AG04450 (cell line): Measurements from ENCODE around the gene NOL4L. TPM values are rescaled to one million over a fixed set of nuclear protein-coding genes. Genes with fewer than 3 reads are reported as not detected.

Source experiments
- CTCF ChIA-PET: fragments of 300-600, 350-600 bp; formaldehyde crosslinking; extraction: SDS; loops from one replicate; lab custom pipeline; 2022; ENCODE audit warnings: antibody characterized with exemption, inconsistent platforms; lab: Charles Lee
- POLR2A ChIA-PET: fragments of 350-600 bp; formaldehyde crosslinking; extraction: SDS; loops from one replicate; lab custom pipeline; 2021; ENCODE audit warnings: antibody characterized with exemption, inconsistent platforms; lab: Yijun Ruan, JAX
- DNase-seq: peaks from one replicate; pipeline ENCODE4 v3.0.0-alpha.2; 2011; ENCODE audit warnings: low read depth, low spot score
- H3K27ac ChIP-seq: one replicate; pipeline ENCODE4 v1.5.1; 2012; ENCODE audit warnings: low read depth, low read length, control low read depth
- H3K27me3 ChIP-seq: one replicate; pipeline ENCODE4 v1.6.0; 2012; ENCODE audit warnings: low read length; ENCODE audit not compliant: control insufficient read depth, insufficient read depth
- H3K4me3 ChIP-seq: 2 replicates; pipeline ENCODE4 v1.5.1; 2011; ENCODE audit warnings: mild to moderate bottlenecking, low read depth, low read length, control low read depth
- H3K9me3 ChIP-seq: 2 replicates; pipeline ENCODE4 v1.5.1; 2012; ENCODE audit warnings: low read length; ENCODE audit not compliant: control insufficient read depth, insufficient read depth
- polyA plus RNA-seq: library from polyadenylated mRNA; depleted of rRNA; stranded (reverse); fragments of >200 nt; gene quantifications from 2 replicates; pipeline ENCODE4 v1.2.3, GENCODE V29; 2011
- TF ChIP-seq, protein P1 (sequence below): IDR thresholded peaks from 2 replicates; pipeline ENCODE4 v1.5.1; 2011; ENCODE audit warnings: low read depth, low read length, control low read depth, inconsistent platforms

The NOL4L gene
- polyA plus RNA-seq, 1 experiment = 6.7 TPM

- Histone ChIP-seq H3K27ac (no peak overlapping the region), H3K4me3 (no peak overlapping the region), H3K27me3 (peaks cover 15% of the 10 kb centered on the region), H3K9me3 (no peaks in the 10 kb centered on the region; the same call in 1 of the 2 replicates)
- POLR2A ChIA-PET = no interaction called here
- DNase-seq = no peak
- CTCF ChIA-PET = no interaction called here
- TF ChIP-seq, protein P1, sequence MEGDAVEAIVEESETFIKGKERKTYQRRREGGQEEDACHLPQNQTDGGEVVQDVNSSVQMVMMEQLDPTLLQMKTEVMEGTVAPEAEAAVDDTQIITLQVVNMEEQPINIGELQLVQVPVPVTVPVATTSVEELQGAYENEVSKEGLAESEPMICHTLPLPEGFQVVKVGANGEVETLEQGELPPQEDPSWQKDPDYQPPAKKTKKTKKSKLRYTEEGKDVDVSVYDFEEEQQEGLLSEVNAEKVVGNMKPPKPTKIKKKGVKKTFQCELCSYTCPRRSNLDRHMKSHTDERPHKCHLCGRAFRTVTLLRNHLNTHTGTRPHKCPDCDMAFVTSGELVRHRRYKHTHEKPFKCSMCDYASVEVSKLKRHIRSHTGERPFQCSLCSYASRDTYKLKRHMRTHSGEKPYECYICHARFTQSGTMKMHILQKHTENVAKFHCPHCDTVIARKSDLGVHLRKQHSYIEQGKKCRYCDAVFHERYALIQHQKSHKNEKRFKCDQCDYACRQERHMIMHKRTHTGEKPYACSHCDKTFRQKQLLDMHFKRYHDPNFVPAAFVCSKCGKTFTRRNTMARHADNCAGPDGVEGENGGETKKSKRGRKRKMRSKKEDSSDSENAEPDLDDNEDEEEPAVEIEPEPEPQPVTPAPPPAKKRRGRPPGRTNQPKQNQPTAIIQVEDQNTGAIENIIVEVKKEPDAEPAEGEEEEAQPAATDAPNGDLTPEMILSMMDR = no peak
These were observed 42.9 kb downstream of the NOL4L start for GRCh38 chr20:32542259-32542615.

DNA sequence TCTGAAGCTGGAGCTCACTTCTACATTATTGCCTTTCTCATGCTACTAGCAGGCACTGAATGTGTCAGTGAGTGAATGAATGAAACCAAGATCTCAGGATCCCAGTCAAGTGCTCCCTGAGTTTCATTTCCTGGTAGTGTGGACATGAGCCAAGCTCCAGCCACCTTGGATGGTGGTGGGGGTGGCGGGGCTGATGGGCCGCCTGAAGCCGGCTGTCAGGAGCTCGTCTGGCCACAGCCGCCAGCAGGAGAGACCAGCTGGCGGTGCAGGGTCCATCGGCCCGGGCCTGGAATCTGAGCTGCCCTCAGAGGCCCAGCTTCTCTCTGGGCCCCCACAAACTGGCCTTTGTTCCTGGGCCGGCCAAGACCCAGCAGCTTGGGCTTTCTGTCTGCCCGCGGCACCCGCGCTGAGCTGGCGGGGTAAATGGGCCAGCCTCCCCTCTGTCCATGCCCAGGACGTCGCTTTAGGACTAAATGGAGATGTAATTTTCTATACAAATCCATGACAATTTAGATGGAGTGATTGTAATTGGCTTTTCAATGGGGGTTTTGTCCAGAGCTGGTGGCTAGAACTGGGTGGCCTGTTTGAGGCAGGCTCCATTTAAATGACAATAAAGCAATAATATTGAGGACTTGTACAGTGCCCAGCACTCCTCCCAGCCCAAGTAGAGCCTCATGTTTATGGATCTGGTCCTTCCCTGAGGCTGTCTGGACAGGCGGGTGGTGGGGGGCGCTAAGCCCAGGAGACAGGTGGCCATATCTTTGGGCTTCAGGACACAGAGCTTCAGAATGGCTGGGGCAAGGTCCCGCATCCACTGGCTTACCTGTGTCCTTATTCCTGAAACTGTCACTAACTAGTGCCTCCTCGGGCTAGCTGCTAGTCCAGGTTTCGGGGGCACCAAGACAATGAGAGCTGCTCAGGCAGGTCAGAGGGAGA lies 43.5 kb downstream of the NOL4L start:
- Histone ChIP-seq H3K27ac (no peak overlapping the region), H3K27me3 (peaks cover 18% of the 10 kb centered on the region), H3K9me3 (no peaks in the 10 kb centered on the region; the same call in 1 of the 2 replicates), H3K4me3 (no peak overlapping the region)
- no peak for DNase-seq
- TF ChIP-seq, protein P1 = no peak
- ChIA-PET CTCF (no interaction called here), POLR2A (no interaction called here)

DNA sequence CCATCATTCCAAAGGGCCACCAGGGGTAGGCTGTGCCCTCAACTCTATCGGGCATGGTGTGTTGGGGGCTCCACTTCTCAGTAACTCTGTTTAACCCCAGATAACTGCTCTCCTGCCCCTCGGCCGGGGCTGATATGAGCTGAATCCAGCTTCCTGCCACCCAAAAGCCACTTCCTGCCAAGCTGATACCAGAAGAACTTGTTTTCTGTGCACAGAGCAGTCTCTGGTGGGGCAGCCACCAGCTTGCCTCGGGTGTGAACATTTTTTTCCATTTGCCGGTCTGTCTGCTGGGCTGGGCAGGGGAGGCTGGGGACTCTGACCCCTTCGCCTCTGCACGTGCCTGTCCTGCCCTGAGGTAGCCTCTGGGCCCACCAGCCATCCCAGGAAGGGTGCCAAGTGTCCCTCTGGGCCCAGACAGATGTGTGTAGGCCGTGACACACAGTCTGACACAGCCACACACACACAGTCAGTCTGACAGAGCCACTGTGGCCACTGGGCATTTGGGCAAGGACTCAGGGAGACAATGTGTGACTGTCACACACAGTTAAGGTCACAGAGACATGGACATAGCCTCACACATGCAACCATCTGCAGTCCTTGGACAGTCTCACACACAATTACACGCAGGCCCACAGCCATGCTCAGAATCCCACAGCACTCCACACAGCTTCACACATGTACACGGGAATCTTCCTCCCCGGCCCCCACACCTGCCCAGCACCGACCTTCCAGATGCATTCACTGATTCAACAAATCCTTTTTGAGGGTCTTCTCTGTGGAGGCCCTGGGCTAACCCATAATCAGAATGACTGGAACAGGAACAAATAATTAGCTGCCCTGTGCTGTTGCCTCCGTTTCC lies 45.1 kb downstream of the NOL4L start:
- TF ChIP-seq, protein P1 = no peak
- POLR2A ChIA-PET = no interaction called here
- CTCF ChIA-PET = interaction anchor here (1.9 kb wide), 1 partner anchor 113 kb away, joined by 6 read pairs; no protein-coding TSS in a partner anchor
- DNase-seq = no peak
- H3K9me3 ChIP-seq = no peaks in the 10 kb centered on the region; the same call in 1 of the 2 replicates
- no peak overlapping the region for H3K27ac ChIP-seq
- H3K27me3 ChIP-seq = peaks cover 20% of the 10 kb centered on the region
- no peak overlapping the region for H3K4me3 ChIP-seq

- no peaks in the 10 kb centered on the region; the same call in 1 of the 2 replicates for H3K9me3 ChIP-seq
- peaks cover 21% of the 10 kb centered on the region for H3K27me3 ChIP-seq
- ChIA-PET POLR2A (interaction anchor here (0.6 kb wide), 1 partner anchor 34 kb away, joined by 6 read pairs; no protein-coding TSS in a partner anchor), CTCF (interaction anchor here (1.9 kb wide), 1 partner anchor 114 kb away, joined by 6 read pairs; no protein-coding TSS in a partner anchor)
- TF ChIP-seq, protein P1 = no peak
- no peak overlapping the region for H3K27ac ChIP-seq
- H3K4me3 ChIP-seq = no peak overlapping the region
- no peak for DNase-seq
These were observed 45.9 kb downstream of the NOL4L start for GRCh38 chr20:32539026-32539816.
